NCI-H2171 (cell line): Measurements from ENCODE around the gene LRRC3B.
A peak's percentile ranks its signal among the peaks of the same experiment; 100 is the strongest.

ENCODE experiments used
- DNase-seq: peaks from one replicate; lab custom pipeline; 2025; lab: John Stamatoyannopoulos, UW

The LRRC3B gene

DNA sequence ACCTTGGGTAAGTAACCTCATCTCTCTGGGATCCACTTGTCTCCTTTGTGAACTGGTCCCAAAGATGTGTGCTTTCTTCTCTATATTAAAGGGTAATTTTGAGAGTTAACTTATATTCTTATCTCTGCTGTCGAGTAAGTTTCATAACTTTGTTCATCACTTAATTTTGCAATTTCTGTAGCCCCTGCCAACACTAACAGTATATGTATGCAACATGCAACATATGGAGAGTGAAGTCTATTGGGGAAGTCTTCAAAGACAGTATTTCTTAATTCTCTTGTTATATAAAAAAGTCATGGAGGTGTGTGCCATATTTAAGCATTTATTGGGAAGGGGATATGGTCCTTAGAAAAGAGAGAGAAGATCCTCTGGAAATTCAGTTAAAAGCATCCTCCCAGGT, 85.9 kb downstream of the LRRC3B start:
- DNase-seq, result no peak

DNA sequence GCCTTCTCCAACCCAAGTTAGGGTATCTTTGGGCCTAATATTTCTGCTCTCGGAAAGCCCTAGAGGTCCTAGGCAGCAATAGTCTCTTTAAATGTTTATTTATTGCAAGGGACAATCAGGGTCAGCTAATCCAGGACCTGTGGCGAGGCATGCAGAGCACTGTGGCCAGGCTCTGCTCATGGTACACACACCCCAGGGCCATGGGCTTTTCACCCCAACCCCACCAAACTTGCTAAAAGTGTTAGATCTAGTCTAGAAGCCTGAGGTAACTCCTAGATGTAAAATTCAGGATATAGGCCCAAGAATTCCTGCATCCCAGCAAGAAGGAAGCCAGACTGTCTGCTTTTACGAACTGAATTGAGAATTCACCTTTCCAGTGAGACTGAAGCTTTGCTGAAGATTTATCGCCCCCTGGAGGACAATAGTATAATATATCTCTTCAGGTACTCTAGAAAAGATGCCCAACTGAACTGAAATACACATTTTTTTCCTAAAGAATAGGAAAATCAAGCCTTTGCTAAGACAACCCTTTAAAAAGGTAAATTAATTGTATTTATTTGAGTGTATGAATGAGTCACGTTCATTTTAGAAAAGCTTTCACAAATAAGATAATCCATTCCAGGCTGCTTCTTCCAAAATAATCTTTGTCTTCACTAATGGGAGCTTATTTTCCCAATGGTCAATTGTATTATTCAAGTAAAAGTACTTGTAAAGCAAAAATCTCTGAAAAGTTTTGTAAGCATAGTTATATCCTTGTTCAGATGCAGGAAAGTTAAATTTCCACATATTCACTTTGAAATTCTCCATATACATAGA, 89.8 kb downstream of the LRRC3B start:
- DNase-seq, result peak; percentile 23

DNA sequence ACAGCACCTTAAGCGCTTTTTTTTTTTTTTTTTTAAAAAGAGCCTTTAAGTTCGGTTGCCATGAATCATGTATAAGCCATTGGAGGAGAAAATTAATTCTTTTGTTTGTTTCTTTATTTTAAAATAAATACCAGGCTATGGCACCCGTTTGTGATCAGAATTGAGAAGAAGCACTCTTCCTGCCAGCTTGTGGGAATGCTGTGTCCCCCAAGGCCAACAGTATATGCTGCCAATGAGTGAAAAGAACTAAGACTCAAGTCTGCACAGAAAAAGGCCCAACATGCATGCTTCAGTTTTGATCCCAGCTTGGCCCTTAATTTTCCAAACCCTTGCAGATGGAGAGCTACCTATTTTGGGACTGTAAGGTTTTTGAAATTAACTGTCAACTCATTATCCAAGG, 90.5 kb downstream of the LRRC3B start:
- DNase-seq, result no peak

DNA sequence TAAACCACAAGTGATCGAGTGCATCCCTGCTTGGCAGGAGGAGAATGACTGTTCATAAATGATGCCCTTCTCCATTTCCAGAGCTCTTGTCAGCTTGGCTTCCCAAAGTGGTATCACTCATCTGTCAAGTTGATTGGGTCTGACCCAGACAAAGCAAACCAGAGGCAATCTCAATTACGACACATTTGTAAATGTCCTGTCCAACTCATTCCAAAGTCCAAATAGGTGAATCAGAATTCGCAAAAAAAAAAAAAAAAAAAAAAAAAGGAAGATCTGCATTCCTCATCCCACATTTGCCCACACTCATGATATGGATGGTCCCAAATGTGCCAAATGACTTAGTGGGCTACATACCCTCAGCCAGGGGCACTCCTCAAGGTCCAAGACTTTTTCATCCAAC, 91.9 kb downstream of the LRRC3B start:
- no peak for DNase-seq

DNA sequence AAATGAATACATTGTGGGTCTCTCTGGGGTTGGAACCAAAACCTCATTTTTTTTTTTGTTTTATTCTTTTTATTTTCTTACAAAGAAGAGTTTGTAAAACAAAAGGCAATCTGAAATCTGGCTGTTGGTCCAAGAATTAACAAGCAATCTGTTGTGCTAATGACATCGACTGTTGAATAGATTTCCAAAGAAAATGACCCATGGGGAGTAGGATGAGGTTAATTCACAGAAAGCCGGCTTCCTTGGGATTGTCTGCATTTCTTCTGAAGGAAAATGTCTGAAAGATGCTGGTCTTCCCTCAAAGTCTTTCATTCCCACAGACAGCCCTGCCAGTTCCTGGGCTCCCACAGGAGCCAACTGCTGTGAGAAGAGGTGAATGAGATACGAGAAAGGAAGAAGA, 92.9 kb downstream of the LRRC3B start:
- no peak for DNase-seq

DNA sequence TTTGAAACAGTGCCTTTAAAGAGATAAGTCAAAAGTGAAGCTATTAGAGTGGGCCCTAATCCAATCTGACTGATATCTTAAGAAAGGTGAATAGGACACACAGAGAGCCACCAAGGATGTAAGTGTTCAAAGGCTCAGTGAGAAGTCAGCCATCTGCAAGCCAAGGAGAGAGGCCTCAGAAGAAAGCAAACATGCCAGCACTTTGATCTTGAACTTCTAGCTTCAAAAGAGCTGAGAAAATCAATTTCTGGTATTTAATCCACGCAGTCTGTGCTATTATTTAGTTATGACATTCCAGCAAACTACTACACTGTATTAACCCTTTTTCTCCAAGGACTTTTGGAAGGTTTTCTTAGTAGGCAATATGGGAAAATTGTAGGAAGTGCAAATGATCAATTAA, 95.7 kb downstream of the LRRC3B start:
- DNase-seq, result no peak

DNA sequence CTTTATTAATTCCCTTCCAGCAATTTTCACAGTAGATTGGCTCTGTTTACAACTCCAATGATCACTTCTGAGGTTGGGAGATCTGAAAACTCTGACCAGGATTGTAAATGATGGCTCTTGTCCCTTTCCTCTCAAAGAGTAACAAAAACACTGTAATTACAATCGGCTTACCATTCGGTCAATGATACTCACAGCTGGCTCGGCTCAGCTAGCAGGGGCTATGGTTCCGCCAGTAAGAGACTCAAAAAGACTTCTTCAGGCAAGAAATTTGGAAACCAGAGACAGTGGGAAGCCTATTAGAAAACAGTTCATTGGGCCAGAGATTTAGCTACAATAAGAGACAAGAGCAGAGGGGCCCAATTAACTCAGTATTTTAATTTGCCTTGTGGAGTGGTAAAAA, 96.6 kb downstream of the LRRC3B start:
- DNase-seq, result no peak

DNA sequence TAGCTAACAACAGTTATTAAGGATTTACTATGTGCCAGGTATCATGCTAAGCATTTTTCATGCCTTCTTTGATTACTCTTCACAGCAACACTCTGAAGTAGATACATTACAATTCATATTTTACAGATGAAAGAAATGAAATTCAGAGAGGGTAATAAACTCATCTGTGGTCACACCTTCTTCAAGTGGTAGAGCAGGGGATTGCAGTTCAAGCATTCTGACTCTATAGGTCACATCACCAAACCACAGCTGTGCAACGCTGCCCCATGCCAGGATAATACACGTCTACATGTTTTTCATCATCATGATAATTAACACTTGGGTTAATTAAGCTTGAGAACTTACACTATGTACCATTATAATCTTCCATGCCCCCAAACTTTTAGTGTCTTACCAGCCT, 98.5 kb downstream of the LRRC3B start:
- DNase-seq, result no peak

DNA sequence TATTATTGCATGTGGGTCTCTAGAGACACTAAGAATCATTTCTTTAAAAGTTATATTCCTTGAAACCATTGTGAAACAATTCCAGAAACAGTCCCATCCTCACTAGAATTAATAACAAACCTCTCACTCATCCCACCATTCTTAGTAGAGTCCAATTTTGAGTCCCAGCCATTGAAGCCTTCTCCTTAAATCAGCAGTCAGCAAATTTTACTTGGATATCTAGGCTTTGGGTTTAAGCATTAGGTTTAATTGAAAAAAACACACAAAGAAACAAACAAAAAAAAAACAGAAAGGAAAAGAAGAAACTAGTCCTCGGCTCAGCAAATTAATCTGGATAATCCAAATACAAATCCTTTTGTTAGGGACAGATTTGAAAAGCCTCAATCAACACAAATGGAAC, 109.3 kb downstream of the LRRC3B start:
- no peak for DNase-seq

DNA sequence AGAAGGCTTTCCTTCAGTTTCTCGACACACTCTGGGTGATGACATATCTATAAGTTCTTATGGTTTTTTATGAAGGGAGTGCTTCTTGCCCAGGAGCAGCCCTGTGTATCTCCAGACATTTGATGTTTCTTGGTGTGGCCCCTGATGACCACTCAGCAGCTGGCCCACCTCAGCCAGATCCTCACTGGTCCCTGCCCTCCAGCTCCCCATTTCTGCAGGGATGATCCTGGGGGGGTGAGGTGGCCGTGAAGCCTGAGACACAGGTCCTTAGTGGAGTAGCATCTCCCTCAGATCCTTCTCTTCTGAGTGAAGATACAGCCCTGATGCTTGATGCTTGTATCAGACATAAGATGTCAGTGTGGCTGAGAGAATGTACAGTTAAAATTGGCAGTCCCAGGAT, 127.7 kb downstream of the LRRC3B start:
- no peak for DNase-seq

DNA sequence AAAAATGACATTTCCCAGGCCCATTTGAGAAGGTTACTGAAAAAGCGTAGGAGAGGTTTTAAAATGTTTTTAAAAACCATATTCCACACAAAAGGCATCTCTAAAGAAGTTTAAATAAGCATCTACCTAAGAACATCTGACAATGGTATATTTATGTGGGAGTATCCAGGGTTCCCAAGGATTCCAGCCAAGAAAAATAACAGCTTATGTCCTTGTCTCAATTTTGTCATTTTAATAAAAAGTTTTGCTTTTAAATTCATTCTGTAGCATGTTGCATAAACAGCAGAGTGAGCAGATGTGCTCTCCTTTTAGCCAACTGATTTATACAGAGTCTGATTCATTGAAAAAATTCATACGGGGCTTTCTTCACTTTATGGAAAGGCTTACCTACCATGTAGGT, 129.9 kb downstream of the LRRC3B start:
- DNase-seq, result no peak

DNA sequence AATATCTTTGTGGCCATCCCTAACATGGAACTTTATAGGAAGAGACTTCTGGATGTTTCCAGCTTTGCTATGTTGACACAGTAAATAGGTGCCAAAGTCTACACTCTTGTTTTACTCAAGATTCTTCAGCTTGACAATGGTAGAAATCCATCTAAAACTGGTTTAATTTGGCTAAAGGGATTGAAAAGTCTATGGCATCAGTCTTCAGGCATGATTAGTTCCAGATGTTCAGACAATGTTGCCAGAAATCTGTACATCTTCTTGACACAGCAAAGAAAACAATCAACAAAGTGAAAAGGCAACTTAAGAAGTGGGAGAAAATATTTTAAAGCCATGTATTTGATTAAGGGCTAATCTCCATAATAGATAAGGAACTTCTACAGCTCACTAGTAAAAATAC, 130.5 kb downstream of the LRRC3B start:
- no peak for DNase-seq

DNA sequence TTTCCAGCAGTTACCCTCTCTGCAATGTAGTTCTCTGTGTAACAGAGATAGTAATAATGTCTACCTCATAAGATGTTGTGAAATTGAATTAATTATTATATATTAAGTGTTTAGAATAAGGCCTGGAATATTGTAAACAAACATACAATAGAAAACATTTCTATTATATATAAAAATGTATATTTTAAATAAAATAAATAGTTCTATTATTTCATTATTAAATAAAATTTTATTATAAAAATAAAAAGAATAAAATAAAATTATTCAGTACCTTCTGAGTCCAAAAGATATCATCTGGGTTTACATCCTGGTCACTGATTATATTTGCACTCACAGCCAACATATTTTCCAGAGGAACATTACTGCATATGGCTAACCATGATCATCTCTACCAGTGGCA, 135.4 kb downstream of the LRRC3B start:
- DNase-seq, result no peak
